C4-2B (cell line): Measurements from ENCODE around the gene PRR20C.
"Not testable (repeated sequence)": the region's sequence is repeated elsewhere in the genome, so short reads cannot be mapped to it uniquely, and the experiment has no call there.

Experiments used
- H3K27ac ChIP-seq: fragments of 450-650 bp; 2 replicates; pipeline ENCODE4 v1.5.1; 2017
- ZFX ChIP-seq: fragments of 450-650 bp; IDR thresholded peaks from 2 replicates; pipeline ENCODE4 v1.6.1; 2017
- TF ChIP-seq, protein P1 (sequence below): fragments of 450-650 bp; conservative IDR thresholded peaks from 2 replicates; pipeline ENCODE4 v1.5.1; 2017; ENCODE audit warnings: mild to moderate bottlenecking

The PRR20C gene

DNA sequence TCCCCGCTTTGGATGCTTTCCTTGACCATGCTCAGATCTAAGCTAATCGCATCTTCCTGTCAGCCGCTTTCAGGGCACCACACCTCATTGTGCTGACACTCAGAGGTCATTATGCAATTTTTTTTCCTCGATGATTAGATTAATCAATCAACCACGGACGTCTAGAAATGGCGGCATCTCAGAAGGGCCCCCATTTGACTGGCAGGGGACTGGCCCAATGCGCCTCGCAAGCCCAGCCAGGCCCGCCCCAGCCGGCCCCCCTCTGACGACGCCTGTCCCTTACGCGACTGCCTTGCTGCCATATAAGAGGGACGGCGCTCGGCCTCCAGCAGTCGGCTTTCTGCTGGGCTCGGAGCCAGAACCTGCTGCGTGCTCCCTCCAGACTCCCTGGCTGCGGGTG, at the start of gene PRR20C:
Gene PRR20C, plus strand, starts transcription at position 301 of the 400 bp plus-strand sequence. CDS start 387 bp downstream, outside the sequence.
- not testable (repeated sequence) for H3K27ac ChIP-seq

DNA sequence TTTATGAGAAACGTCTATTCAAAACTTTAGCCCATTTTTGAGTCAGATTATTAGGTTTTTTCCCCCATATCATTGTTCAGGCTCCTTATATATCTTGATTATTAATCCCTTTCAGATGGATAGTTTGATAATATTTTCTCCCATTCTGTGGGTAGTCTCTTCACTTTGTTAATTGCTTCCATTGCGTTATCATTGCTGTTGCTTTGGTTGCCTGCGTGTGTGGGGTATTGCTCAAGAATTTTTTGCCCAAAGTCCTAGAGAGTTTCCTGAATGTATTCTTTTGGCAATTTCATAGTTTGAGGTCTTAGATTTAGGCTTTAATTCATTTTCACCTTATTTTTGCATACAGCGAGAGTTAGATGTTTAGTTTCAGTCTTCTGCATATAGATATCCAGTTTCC, 38.9 kb upstream of the PRR20C start:
- H3K27ac ChIP-seq: no peak overlapping the region
- no peak for TF ChIP-seq ZFX
- TF ChIP-seq, protein P1, sequence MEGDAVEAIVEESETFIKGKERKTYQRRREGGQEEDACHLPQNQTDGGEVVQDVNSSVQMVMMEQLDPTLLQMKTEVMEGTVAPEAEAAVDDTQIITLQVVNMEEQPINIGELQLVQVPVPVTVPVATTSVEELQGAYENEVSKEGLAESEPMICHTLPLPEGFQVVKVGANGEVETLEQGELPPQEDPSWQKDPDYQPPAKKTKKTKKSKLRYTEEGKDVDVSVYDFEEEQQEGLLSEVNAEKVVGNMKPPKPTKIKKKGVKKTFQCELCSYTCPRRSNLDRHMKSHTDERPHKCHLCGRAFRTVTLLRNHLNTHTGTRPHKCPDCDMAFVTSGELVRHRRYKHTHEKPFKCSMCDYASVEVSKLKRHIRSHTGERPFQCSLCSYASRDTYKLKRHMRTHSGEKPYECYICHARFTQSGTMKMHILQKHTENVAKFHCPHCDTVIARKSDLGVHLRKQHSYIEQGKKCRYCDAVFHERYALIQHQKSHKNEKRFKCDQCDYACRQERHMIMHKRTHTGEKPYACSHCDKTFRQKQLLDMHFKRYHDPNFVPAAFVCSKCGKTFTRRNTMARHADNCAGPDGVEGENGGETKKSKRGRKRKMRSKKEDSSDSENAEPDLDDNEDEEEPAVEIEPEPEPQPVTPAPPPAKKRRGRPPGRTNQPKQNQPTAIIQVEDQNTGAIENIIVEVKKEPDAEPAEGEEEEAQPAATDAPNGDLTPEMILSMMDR: no peak

DNA sequence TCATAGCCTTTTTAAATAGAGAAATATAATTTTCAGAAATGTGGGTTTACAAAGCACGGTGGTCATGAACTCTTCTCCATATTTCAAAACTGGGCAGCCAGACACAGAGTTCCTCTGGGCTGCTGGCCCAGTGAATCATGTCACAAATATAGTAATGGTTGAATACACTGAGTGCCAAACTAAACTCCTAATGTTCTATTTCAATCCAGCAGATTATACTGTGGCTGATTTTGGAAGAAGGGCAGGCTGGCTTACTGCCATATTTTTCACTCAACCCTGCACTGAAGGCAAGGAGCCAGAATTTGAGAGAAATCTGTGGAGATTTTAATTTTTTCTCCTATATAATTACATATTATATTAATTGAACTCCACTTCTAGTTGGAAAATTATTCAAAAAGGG, 30.2 kb upstream of the PRR20C start:
- TF ChIP-seq, protein P1: no peak
- TF ChIP-seq ZFX: no peak
- H3K27ac ChIP-seq: no peak overlapping the region

DNA sequence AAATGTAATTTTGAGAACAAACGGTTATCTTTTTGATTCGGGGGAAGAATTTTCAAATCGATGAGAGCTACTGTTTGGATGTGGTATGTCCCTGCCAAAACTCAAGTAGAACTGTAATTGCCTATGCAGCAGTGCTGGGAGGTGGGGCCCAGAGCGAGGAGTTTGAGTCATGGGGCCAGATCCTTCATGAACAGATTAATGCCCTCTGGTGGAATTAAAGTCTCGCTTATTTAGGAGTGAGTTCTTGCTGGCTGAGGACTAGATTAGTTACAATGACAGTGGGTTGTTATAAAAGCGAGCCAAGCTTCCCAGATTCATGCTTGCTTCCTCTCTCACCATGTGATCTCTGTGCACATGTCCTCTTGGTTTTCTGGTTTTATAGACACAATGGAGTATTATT, 25.0 kb upstream of the PRR20C start:
- H3K27ac ChIP-seq: no peak overlapping the region
- no peak for TF ChIP-seq ZFX
- TF ChIP-seq, protein P1: peak; percentile 19; the same call in 1 of the 2 replicates

DNA sequence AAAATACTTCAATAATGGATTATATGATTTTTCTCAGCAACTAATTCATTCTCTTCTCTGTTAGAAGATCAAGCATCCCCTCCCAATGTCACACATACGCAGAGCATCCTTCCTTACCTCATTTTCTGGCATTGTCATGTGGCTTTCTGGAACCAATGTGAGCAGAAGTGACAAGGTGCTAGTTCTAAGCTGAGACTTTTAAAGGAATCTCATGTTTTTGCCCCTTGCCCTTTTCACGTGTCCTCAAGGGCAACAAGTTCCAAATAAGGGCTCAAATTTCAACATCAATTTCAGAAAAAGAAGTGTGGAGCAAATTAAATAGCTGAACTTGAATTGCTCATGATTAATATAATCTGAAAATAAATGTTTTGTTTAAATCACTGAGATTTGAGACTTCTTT, 17.8 kb upstream of the PRR20C start:
- H3K27ac ChIP-seq: no peak overlapping the region
- TF ChIP-seq ZFX: no peak
- TF ChIP-seq, protein P1: no peak

- H3K27ac ChIP-seq: no peak overlapping the region
- TF ChIP-seq, protein P1: no peak
- TF ChIP-seq ZFX: no peak
These were observed 16.3 kb upstream of the PRR20C start for GRCh38 chr13:57137585-57137984.

- no peak overlapping the region for H3K27ac ChIP-seq
- TF ChIP-seq ZFX: no peak
- TF ChIP-seq, protein P1: no peak
These were observed 14.9 kb upstream of the PRR20C start for GRCh38 chr13:57138988-57139387.

- H3K27ac ChIP-seq: not testable (repeated sequence)
These were observed 14.1 kb upstream of the PRR20C start for GRCh38 chr13:57139781-57140180.

DNA sequence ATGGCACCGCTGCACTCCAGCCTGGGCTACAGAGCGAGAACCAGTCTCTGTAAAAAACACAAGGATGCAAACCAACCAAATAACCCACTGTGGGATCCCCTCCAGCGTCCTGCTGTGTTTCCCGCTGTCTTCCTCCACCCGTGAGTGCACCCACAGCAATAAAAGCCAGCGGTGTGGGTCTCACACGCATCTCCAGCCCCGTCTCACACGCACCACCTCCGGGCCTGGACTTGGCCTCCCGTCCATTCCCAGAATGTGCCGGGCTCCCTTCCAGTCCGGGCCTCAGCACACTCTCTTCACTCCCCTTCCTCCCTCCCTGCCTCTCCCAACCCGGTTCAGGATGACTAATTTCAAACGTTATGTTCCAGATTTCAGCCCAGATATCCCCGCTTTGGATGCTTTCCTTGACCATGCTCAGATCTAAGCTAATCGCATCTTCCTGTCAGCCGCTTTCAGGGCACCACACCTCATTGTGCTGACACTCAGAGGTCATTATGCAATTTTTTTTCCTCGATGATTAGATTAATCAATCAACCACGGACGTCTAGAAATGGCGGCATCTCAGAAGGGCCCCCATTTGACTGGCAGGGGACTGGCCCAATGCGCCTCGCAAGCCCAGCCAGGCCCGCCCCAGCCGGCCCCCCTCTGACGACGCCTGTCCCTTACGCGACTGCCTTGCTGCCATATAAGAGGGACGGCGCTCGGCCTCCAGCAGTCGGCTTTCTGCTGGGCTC, 13.5 kb upstream of the PRR20C start, which contains the start of gene PRR20A:
Gene PRR20A, plus strand, starts transcription at position 684 of the 734 bp plus-strand sequence. CDS start 387 bp downstream, outside the sequence.
- not testable (repeated sequence) for H3K27ac ChIP-seq

DNA sequence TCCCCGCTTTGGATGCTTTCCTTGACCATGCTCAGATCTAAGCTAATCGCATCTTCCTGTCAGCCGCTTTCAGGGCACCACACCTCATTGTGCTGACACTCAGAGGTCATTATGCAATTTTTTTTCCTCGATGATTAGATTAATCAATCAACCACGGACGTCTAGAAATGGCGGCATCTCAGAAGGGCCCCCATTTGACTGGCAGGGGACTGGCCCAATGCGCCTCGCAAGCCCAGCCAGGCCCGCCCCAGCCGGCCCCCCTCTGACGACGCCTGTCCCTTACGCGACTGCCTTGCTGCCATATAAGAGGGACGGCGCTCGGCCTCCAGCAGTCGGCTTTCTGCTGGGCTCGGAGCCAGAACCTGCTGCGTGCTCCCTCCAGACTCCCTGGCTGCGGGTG, 6.7 kb upstream of the PRR20C start, which contains the start of gene PRR20B:
Gene PRR20B, plus strand, starts transcription at position 301 of the 400 bp plus-strand sequence. CDS start 387 bp downstream, outside the sequence.
- not testable (repeated sequence) for H3K27ac ChIP-seq

DNA sequence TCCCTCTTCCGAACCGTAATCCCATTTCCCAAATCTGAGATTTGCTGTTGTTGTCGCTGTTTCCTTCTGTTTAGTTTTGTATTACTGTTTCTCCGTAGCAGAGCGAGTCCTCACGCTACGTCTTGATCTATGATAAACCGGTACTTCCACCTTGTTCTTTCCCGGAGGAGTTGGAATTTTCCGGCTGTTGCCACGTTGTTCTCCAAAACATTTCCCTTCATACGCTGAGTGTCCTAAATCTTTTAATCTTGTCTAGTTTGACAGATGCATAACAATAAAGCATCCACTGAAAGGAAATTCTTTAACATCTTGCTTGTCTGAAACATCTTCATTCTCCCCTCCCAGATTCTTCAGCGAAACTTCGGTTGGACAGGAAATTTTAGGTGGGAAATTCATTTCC, 5.8 kb upstream of the PRR20C start:
- not testable (repeated sequence) for H3K27ac ChIP-seq

- not testable (repeated sequence) for H3K27ac ChIP-seq
These were observed 6.5 kb downstream of the PRR20C start, which contains the start of gene PRR20D for GRCh38 chr13:57160332-57160731. Gene PRR20D, plus strand, starts transcription at chr13:57160632. Its CDS starts 387 bp downstream, at chr13:57161019.

GRCh38 chr13:57166897-57167296, 13.0 kb downstream of the PRR20C start, which contains the start of gene PRR20E:
Gene PRR20E, plus strand, starts transcription at chr13:57167197. Its CDS starts 387 bp downstream, at chr13:57167584.
- not testable (repeated sequence) for H3K27ac ChIP-seq
